GM19455 (cell line): ENCODE results near the gene AMIGO3.

ENCODE experiments used
- ATAC-seq: cut with Tn5 transposase; IDR thresholded peaks from one replicate; pipeline ENCODE4 v1.9.1; 2021; ENCODE audit not compliant: unreplicated experiment

Gene AMIGO3

DNA sequence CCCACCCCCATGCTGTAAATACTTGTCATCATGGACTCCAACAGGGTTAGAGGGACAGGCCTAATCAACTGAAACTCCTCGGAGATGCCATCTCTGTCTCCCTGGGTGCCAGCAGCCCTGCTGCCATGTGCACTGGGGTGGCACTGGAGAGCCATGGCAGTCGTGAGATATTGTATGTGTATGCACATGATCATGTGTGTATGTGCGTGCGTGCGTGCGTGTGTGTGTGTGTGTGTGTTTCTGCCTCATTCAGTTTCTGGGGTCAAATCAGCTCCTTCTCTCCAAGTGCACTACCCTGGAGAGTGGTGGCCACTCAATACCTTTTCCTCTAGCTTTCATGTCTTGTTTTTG, 48.6 kb downstream of the AMIGO3 start:
- ATAC-seq = no peak

DNA sequence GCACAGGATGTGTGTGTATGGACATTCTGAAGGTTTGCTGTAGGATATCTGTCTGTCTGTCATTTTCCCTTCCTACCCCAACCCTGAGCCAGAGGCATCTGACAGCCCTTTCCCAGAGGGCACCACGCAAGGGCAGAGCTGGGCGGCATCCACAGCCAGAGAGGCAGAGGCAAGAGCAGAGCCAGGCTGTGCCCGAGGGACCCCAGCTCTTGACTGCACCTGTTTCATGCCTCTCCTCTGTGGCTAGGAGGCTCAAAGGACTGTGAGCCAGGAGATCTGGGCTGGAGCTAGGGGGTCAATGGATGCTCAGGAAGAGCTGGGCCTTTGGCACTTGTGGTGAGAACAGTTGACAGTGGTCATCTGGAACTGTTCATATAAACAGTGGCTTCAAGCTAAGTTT, 50.1 kb downstream of the AMIGO3 start:
- no peak for ATAC-seq

DNA sequence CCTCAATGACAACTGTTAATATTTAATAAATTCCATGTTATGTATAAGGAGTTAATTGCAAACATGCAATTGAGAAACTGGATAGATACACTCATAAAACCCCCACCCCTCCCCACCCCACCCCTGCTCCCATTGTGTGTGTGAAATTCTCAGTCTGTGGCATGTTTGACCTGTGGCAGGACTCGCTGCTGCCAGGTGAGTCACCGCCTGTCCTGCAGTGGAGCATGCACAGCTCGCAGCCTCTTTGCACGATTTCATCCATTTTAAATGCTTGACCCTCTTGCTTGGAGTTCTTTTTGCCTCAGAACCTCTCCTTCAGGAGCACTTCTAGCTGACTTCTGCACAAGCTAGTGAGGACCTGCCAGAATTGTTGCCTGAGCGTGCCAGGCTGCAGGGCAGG, 50.6 kb downstream of the AMIGO3 start:
- no peak for ATAC-seq

DNA sequence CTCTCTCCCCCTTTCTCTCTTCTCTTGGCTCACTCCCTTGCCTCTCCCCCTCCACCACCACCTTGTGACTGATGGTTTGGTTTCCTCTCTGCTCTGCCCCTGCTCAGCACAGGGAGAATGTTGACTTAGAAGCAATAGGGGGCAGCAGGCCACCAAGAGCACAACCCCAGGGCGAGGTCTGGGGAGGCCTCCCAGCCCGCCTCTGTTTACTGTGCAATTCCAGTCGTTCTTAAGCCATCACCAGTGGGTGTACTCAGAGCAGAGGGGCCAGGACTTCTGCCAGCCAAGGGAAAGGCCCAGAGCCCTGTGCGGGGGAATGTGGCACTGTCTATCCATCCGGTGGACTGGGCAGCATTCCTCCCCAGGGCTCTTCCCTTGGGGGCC, 51.1 kb downstream of the AMIGO3 start:
- ATAC-seq = no peak

DNA sequence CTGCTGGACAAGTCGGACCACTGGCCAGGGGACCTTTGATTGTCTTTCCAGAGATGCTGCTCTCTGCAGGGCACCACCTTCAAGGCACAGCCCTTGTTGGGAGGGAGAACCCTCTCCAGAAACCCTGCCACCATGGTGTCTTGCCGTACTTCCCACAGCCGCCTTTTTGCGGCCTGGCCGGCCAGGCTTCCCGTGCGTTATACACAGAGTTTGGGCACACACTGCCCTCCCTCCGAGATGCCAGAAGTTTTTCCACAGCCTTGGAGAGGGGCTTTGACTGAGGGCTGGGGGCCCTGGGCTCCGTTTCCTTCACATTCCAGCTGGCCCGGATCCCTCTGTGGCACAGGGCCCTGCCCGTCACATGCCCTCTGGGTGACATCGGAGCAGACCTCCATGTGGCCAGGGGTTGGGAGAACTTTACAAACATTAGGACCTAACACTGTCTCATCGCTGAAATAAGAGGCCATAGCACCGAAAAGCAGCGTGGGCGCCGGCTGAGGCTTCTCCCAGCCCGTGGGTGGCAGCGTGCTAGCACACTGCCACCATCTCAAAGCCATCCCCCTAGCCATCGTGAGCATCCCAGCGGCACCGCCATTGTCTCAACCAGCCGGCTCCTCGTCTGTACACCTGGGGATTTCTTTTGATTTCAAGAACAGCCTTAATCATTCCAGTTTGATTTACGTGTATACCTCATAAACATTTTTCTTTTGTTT, 51.6 kb downstream of the AMIGO3 start:
- ATAC-seq = no peak
